PFSK-1 (cell line): ENCODE results near the gene CACNG4.

Experiments used
- FOXP2 ChIP-seq: optimal IDR thresholded peaks from 2 replicates; pipeline ENCODE3; 2011; ENCODE audit warnings: borderline replicate concordance, control low read depth, inconsistent platforms; ENCODE audit not compliant: insufficient read depth; ENCODE audit errors: extremely low read length, extremely low read depth
- POLR2AphosphoS5 ChIP-seq: IDR thresholded peaks from 2 replicates; pipeline ENCODE4 v1.6.1; 2012; ENCODE audit warnings: low read depth, mild to moderate bottlenecking, control low read depth, low read length, moderate library complexity
- REST ChIP-seq, 2 experiments: IDR thresholded peaks; 2 replicates each; pipeline versions ENCODE4 v1.6.1 to v1.8.0; 2011 to 2012; ENCODE audit warnings: low read depth in 2 of 2, low read length in 2 of 2, control low read depth in 1 of 2, inconsistent platforms in 1 of 2, mild to moderate bottlenecking in 1 of 2, moderate library complexity in 1 of 2; ENCODE audit not compliant: insufficient read depth in 1 of 2
- SIN3A ChIP-seq: IDR thresholded peaks from 2 replicates; pipeline ENCODE4 v1.6.1; 2012; ENCODE audit warnings: mild to moderate bottlenecking, low read length, moderate library complexity, borderline replicate concordance; ENCODE audit not compliant: insufficient read depth
- TAF1 ChIP-seq: IDR thresholded peaks from 2 replicates; pipeline ENCODE4 v1.6.1; 2012; ENCODE audit warnings: low read length, control low read depth, borderline replicate concordance; ENCODE audit not compliant: insufficient read depth

CACNG4 gene

GRCh38 chr17:66918896-66919295 lies 45.6 kb upstream of the CACNG4 start:
- no peak for TF ChIP-seq POLR2AphosphoS5
- TF ChIP-seq REST (IDR thresholded peaks at IDR 0.05; ENCODE audit: insufficient read depth in 1 of 2, low read depth in 2 of 2, low read length in 2 of 2) = no peak
- TF ChIP-seq SIN3A = no peak
- TF ChIP-seq FOXP2 = no peak
- no peak for TF ChIP-seq TAF1

- TF ChIP-seq REST (IDR thresholded peaks at IDR 0.05; ENCODE audit: insufficient read depth in 1 of 2, low read depth in 2 of 2, low read length in 2 of 2) = no peak
- TF ChIP-seq SIN3A = no peak
- no peak for TF ChIP-seq POLR2AphosphoS5
These were observed 44.1 kb upstream of the CACNG4 start for GRCh38 chr17:66920435-66920834.

GRCh38 chr17:66920950-66921349 lies 43.6 kb upstream of the CACNG4 start:
- TF ChIP-seq REST (IDR thresholded peaks at IDR 0.05; ENCODE audit: insufficient read depth in 1 of 2, low read depth in 2 of 2, low read length in 2 of 2) (no peak), TAF1 (no peak), SIN3A (no peak), POLR2AphosphoS5 (no peak), FOXP2 (no peak)

GRCh38 chr17:66923886-66924285 lies 40.6 kb upstream of the CACNG4 start:
- TF ChIP-seq FOXP2 = no peak
- TF ChIP-seq POLR2AphosphoS5 = no peak
- TF ChIP-seq SIN3A = no peak
- TF ChIP-seq REST (IDR thresholded peaks at IDR 0.05; ENCODE audit: insufficient read depth in 1 of 2, low read depth in 2 of 2, low read length in 2 of 2) = no peak
- no peak for TF ChIP-seq TAF1

GRCh38 chr17:66925811-66926500 lies 38.6 kb upstream of the CACNG4 start:
- TF ChIP-seq TAF1 (no peak), SIN3A (no peak), POLR2AphosphoS5 (no peak), REST (IDR thresholded peaks at IDR 0.05; ENCODE audit: insufficient read depth in 1 of 2, low read depth in 2 of 2, low read length in 2 of 2) (no peak), FOXP2 (no peak)
